Measurements from ENCODE around the gene TP63. TPM values are rescaled to one million over a fixed set of nuclear protein-coding genes. Genes with fewer than 3 reads are reported as not detected.

Gene TP63
- total RNA-seq, 1 experiment from 2014 or later = 3.6 TPM

DNA sequence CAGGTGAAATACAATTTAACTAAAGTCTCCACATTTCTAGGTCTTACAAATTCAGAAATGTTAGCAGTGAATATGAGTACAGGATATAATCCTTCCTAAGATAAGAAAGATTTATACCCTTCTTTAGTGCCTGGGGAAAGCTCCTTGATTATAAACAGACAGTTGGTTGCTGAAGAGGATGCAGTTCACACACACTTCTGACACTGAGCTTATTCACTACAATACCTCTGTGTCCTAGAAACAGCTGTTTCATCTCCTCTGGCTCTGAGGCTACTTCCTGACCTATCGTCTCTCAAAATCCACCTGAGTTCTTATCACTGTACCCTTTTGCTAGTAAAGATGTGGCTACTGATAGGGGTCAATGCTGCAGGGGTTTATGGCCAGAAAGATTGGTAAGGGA, 57.1 kb downstream of the TP63 start:
- TF ChIP-seq, protein P1, sequence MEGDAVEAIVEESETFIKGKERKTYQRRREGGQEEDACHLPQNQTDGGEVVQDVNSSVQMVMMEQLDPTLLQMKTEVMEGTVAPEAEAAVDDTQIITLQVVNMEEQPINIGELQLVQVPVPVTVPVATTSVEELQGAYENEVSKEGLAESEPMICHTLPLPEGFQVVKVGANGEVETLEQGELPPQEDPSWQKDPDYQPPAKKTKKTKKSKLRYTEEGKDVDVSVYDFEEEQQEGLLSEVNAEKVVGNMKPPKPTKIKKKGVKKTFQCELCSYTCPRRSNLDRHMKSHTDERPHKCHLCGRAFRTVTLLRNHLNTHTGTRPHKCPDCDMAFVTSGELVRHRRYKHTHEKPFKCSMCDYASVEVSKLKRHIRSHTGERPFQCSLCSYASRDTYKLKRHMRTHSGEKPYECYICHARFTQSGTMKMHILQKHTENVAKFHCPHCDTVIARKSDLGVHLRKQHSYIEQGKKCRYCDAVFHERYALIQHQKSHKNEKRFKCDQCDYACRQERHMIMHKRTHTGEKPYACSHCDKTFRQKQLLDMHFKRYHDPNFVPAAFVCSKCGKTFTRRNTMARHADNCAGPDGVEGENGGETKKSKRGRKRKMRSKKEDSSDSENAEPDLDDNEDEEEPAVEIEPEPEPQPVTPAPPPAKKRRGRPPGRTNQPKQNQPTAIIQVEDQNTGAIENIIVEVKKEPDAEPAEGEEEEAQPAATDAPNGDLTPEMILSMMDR (conservative IDR thresholded peaks at IDR 0.05) = no peak
- no peak for TF ChIP-seq EZH2 (IDR thresholded peaks at IDR 0.05; ENCODE audit: low read depth)
- ChIA-PET POLR2A (ENCODE audit: unreplicated experiment) (interaction anchor here (0.6 kb wide), 1 partner anchor 20 kb away, joined by 10 read pairs; no protein-coding TSS in a partner anchor), CTCF (no interaction called here)
- no TSS peak for BruUV-seq (replicated peaks)
- Histone ChIP-seq H3K27ac (no peak overlapping the region), H3K4me3 (no peak overlapping the region), H4K20me1 (ENCODE audit: insufficient read depth) (no peaks in the 10 kb centered on the region), H2AFZ (peak overlapping the region; percentile 32; the same call in 1 of the 2 replicates), H3K9me3 (ENCODE audit: insufficient read depth, low read depth) (peaks cover 14% of the 10 kb centered on the region; the same call in 1 of the 2 replicates), H3K4me1 (replicated peaks; ENCODE audit: insufficient read depth) (peaks cover 11% of the 10 kb centered on the region), H3K27me3 (ENCODE audit: insufficient read depth, low read depth) (no peaks in the 10 kb centered on the region), H3K4me2 (no peak overlapping the region), H3K9me2 (ENCODE audit: insufficient read depth) (no peaks in the 10 kb centered on the region), H3F3A (ENCODE audit: insufficient read depth, low read depth) (peaks cover 14% of the 10 kb centered on the region; the same call in 1 of the 2 replicates), H3K36me3 (ENCODE audit: low read depth) (no peaks in the 10 kb centered on the region), H3K79me2 (ENCODE audit: low read depth) (no peaks in the 10 kb centered on the region)
- no peak for DNase-seq
- intact Hi-C loops (cut with micrococcal nuclease; ENCODE audit: unreplicated experiment) = no loop called here

DNA sequence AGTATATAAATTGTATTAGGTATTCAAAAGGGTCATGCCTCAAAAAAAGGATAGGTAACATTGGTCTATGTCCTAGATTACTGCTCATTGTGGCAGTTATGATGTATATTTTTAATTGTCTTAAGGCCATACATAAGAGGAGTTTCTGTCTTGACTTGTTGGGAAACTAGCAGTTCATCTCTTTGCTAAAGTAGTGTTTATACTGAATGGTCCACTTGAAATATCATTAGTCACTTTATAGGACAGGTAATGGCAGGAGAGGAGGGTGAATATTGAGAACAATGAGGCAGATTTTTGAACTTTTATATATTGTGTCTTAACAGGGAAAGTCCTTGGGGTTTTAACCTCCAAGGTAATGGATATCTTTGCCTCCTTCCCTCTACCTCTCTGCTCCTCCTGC, 58.4 kb downstream of the TP63 start:
- Histone ChIP-seq H2AFZ (no peak overlapping the region), H3K27me3 (ENCODE audit: insufficient read depth, low read depth) (no peaks in the 10 kb centered on the region), H3K79me2 (ENCODE audit: low read depth) (no peaks in the 10 kb centered on the region), H4K20me1 (ENCODE audit: insufficient read depth) (no peaks in the 10 kb centered on the region), H3K9me2 (ENCODE audit: insufficient read depth) (no peaks in the 10 kb centered on the region), H3K4me2 (no peak overlapping the region), H3F3A (ENCODE audit: insufficient read depth, low read depth) (peaks cover 14% of the 10 kb centered on the region; the same call in 1 of the 2 replicates), H3K36me3 (ENCODE audit: low read depth) (no peaks in the 10 kb centered on the region), H3K27ac (no peak overlapping the region), H3K4me1 (replicated peaks; ENCODE audit: insufficient read depth) (peaks cover 11% of the 10 kb centered on the region), H3K4me3 (no peak overlapping the region), H3K9me3 (ENCODE audit: insufficient read depth, low read depth) (peaks cover 14% of the 10 kb centered on the region; the same call in 1 of the 2 replicates)
- ChIA-PET POLR2A (ENCODE audit: unreplicated experiment) (no interaction called here), CTCF (no interaction called here)
- BruUV-seq (replicated peaks) = no TSS peak
- DNase-seq = peak in 1 of 2 experiments; percentile 21
- intact Hi-C loops (cut with micrococcal nuclease; ENCODE audit: unreplicated experiment) = no loop called here
- TF ChIP-seq EZH2 (IDR thresholded peaks at IDR 0.05; ENCODE audit: low read depth) = no peak
- TF ChIP-seq, protein P1 (conservative IDR thresholded peaks at IDR 0.05) = no peak

DNA sequence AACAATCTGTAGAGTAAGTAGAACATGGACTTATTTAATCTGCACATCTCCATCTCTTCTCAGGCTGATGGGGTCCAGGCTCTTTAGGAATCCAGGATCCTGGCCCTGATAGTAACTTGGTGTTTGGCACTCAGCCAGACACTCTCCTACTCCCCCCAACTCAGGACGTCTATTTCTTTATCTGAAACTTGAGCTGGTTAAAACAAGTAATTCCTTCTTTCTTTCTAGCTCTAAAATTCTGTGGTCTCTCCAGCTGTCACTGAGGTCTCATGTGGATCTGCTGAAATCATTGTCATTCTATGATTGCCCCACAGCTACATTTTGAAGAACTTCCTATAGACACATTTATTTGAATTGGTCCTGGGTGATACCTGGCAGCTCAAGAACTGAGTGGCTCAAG, 59.0 kb downstream of the TP63 start:
- intact Hi-C loops (cut with micrococcal nuclease; ENCODE audit: unreplicated experiment) = no loop called here
- Histone ChIP-seq H3F3A (ENCODE audit: insufficient read depth, low read depth) (peaks cover 11% of the 10 kb centered on the region; the same call in 1 of the 2 replicates), H2AFZ (no peak overlapping the region), H3K27me3 (ENCODE audit: insufficient read depth, low read depth) (no peaks in the 10 kb centered on the region), H3K79me2 (ENCODE audit: low read depth) (no peaks in the 10 kb centered on the region), H3K27ac (no peak overlapping the region), H3K9me3 (ENCODE audit: insufficient read depth, low read depth) (peaks cover 14% of the 10 kb centered on the region; the same call in 1 of the 2 replicates), H3K4me1 (replicated peaks; ENCODE audit: insufficient read depth) (peaks cover 11% of the 10 kb centered on the region), H4K20me1 (ENCODE audit: insufficient read depth) (no peaks in the 10 kb centered on the region), H3K36me3 (ENCODE audit: low read depth) (no peaks in the 10 kb centered on the region), H3K9me2 (ENCODE audit: insufficient read depth) (no peaks in the 10 kb centered on the region), H3K4me2 (no peak overlapping the region), H3K4me3 (no peak overlapping the region)
- no peak for TF ChIP-seq EZH2 (IDR thresholded peaks at IDR 0.05; ENCODE audit: low read depth)
- TF ChIP-seq, protein P1 (conservative IDR thresholded peaks at IDR 0.05) = no peak
- peak in 1 of 2 experiments; percentile 26 for DNase-seq
- ChIA-PET POLR2A (ENCODE audit: unreplicated experiment) (no interaction called here), CTCF (no interaction called here)
- no TSS peak for BruUV-seq (replicated peaks)

Measured in PC-9 (cell line).